Gastrocnemius medialis (tissue), 4 donors: ENCODE measurements around the gene TEAD2. TPM values are rescaled to one million over a fixed set of nuclear protein-coding genes. Genes with fewer than 3 reads are reported as not detected.

Source experiments
- ATAC-seq, 2 donors: fragments of 150-250 bp; one replicate each; pipeline ENCODE4 v1.9.1; 2016
- DNase-seq, 2 donors: peaks; one replicate each; pipeline ENCODE4 v3.0.0-alpha.2; 2019
- H3K27ac ChIP-seq, 4 donors: fragments of 200-600 bp; sonication (generic); 1 replicate in 1 of 4; 2 replicates in 3 of 4; pipeline ENCODE4 v1.5.1; 2016 to 2018; ENCODE audit warnings: mild to moderate bottlenecking in 2 of 4, moderate library complexity in 1 of 4
- H3K27me3 ChIP-seq, 3 donors: fragments of 200-600 bp; sonication (generic) in 2 of 3; 1 replicate in 1 of 3; 2 replicates in 2 of 3; pipeline versions ENCODE4 v1.5.1 to v1.6.0; 2016 to 2019; ENCODE audit warnings: mild to moderate bottlenecking in 1 of 3, moderate library complexity in 1 of 3
- H3K36me3 ChIP-seq, 2 donors: fragments of 200-600 bp; sonication (generic) in 1 of 2; one replicate each; pipeline ENCODE4 v1.5.1; 2017 to 2018
- H3K4me1 ChIP-seq, 2 donors: fragments of 200-600 bp; sonication (generic) in 1 of 2; one replicate each; pipeline ENCODE4 v1.5.1; 2016 to 2017; ENCODE audit warnings: mild to moderate bottlenecking in 2 of 2
- H3K4me3 ChIP-seq, 4 donors: fragments of 200-600 bp; sonication (generic) in 3 of 4; 1 replicate in 1 of 4; 2 replicates in 3 of 4; pipeline ENCODE4 v1.5.1; 2016 to 2019; ENCODE audit warnings: mild to moderate bottlenecking in 2 of 4
- H3K9me3 ChIP-seq, 3 donors: fragments of 200-600 bp; sonication (generic) in 2 of 3; 1 replicate in 1 of 3; 2 replicates in 2 of 3; pipeline ENCODE4 v1.5.1; 2016 to 2019
- CTCF ChIP-seq, 5 experiments: fragments of 450-650 bp in 3 of 5; fragments of 200-600 bp in 2 of 5; sonication (generic) in 2 of 5; IDR thresholded peaks in 4 of 5; conservative IDR thresholded peaks in 1 of 5; 1 replicate in 4 of 5; 2 replicates in 1 of 5; pipeline ENCODE4 v1.5.1; 2016 to 2019; ENCODE audit warnings: antibody characterized with exemption in 5 of 5, mild to moderate bottlenecking in 3 of 5, moderate library complexity in 3 of 5
- POLR2A ChIP-seq, 2 donors: fragments of 450-650 bp; IDR thresholded peaks; one replicate each; pipeline ENCODE4 v1.6.1; 2017; ENCODE audit warnings: antibody characterized with exemption in 2 of 2, mild to moderate bottlenecking in 2 of 2, moderate library complexity in 2 of 2
- in situ Hi-C, 4 donors: fragments of 200-750 bp; cut with MboI; loops; one replicate each; pipeline versions ENCODE4 v1.15.0 to v1.8.0; 2017; ENCODE audit warnings: low sequenced_read_pairs in 4 of 4
- intact Hi-C: fragments of 100-400 bp; cut with DNase I; formaldehyde crosslinking; loops from one replicate; pipeline ENCODE4 v1.15.1; 2023; ENCODE audit warnings: low total_unique reads
- total RNA-seq, 4 donors: library from RNA; depleted of rRNA; stranded (reverse); fragments of >200 nt; gene quantifications; one replicate each; pipeline versions ENCODE4 v1.1.0 to v1.2.3, GENCODE V29; 2016

Gene TEAD2
- total RNA-seq, 4 donors from 2014 or later: 6.1 to 12.6 (median 9.5) TPM

DNA sequence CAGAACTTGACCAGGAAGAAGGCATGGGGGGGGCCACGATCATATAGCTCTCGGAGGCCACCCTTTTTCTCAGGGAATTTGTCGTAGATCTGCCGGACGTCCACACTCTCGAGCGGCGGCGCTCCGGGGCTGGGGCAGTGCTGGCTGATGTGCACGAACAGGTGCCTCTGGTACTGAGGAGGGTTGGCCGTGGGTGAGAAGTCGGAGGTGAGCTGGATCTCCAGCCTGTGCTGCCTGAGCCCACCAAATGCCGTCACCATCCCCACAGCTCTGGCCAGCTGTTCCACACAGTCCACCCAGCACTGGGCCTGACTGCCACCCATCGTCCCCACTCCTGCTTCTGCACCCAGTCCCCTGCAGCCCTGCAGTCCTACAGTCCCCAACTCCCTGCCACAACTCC, 15.0 kb downstream of the TEAD2 start:
- Histone ChIP-seq H3K4me1 (no peaks in the 10 kb centered on the region), H3K36me3 (no peaks in the 10 kb centered on the region), H3K27ac (no peak overlapping the region), H3K4me3 (no peak overlapping the region), H3K9me3 (no peaks in the 10 kb centered on the region), H3K27me3 (no peaks in the 10 kb centered on the region)
- in situ Hi-C loops: no loop called here
- no peak for DNase-seq
- intact Hi-C loops: no loop called here
- no peak for ATAC-seq
- TF ChIP-seq CTCF (IDR thresholded peaks at IDR 0.05 in 4 of 5, conservative IDR thresholded peaks at IDR 0.05 in 1 of 5) (no peak), POLR2A (IDR thresholded peaks at IDR 0.05) (no peak)

DNA sequence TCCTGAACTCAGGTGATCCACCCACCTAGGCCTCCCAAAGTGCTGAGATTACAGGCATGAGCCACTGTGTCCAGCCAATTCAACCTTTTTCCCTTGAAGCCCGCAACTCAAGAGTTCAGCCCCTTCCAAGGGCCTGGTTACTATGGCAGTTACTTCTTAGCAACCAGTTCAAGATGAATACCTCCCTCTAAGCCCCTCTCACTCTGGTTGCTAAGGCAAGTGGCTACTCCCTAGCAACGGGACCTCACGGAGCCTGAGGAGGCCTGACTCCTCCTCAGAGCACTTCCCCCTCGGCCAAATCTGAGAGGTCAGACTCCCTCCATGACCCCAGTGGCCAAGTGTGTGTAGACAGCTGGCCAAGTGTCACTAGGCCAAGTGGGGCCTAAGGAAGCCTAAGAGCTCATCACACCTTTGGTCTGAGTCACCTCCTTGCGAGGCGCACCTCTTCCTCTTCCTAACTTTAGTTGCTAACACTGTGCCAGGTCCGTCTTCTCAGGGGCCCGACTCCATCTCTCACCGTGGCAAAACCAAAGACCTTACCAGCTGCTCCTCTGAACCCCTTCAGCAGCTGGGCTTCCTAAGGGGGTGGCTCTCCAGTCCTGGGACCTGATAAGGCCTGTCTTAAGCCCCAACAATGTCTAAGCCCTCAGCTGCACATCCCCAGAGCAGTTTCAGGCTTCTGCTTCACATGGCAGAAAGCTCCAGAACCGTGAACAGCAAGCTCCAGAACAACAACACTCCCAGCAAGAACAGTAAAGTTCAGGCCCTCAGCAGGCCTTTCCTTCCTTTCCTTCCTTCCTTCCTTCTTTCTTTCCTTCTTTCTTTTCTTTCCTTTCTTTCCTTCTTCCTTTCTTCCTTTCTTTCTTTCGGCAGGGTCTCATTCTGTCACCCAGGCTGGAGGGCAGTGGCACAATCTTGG, 17.5 kb downstream of the TEAD2 start:
- Histone ChIP-seq H3K4me1 (peaks cover 0 to 1% of the 10 kb centered on the region in 2 donors), H3K27ac (no peak overlapping the region), H3K9me3 (no peaks in the 10 kb centered on the region), H3K36me3 (no peaks in the 10 kb centered on the region), H3K4me3 (no peak overlapping the region), H3K27me3 (peaks cover 0 to 5% (median 5%) of the 10 kb centered on the region in 3 donors)
- no peak for ATAC-seq
- no peak for DNase-seq
- TF ChIP-seq POLR2A (IDR thresholded peaks at IDR 0.05) (no peak), CTCF (IDR thresholded peaks at IDR 0.05 in 4 of 5, conservative IDR thresholded peaks at IDR 0.05 in 1 of 5) (no peak)
- in situ Hi-C loops (no loop called here), intact Hi-C loops (no loop called here)

- Histone ChIP-seq H3K4me1 (peaks cover 0 to 13% of the 10 kb centered on the region in 2 donors), H3K36me3 (no peaks in the 10 kb centered on the region), H3K27me3 (peaks cover 0 to 18% (median 17%) of the 10 kb centered on the region in 3 donors), H3K4me3 (no peak overlapping the region), H3K27ac (no peak overlapping the region), H3K9me3 (no peaks in the 10 kb centered on the region)
- intact Hi-C loops (no loop called here), in situ Hi-C loops (no loop called here)
- TF ChIP-seq CTCF (IDR thresholded peaks at IDR 0.05 in 4 of 5, conservative IDR thresholded peaks at IDR 0.05 in 1 of 5) (no peak), POLR2A (IDR thresholded peaks at IDR 0.05) (no peak)
- no peak for ATAC-seq
- no peak for DNase-seq
These were observed 19.1 kb downstream of the TEAD2 start for GRCh38 chr19:49343123-49343522.

- Histone ChIP-seq H3K36me3 (no peaks in the 10 kb centered on the region), H3K4me3 (no peak overlapping the region), H3K4me1 (peaks cover 0 to 13% of the 10 kb centered on the region in 2 donors), H3K27ac (no peak overlapping the region), H3K9me3 (no peaks in the 10 kb centered on the region), H3K27me3 (peaks cover 0 to 21% (median 17%) of the 10 kb centered on the region in 3 donors)
- ATAC-seq: no peak
- intact Hi-C loops (no loop called here), in situ Hi-C loops (no loop called here)
- TF ChIP-seq POLR2A (IDR thresholded peaks at IDR 0.05) (no peak), CTCF (IDR thresholded peaks at IDR 0.05 in 4 of 5, conservative IDR thresholded peaks at IDR 0.05 in 1 of 5) (no peak)
- no peak for DNase-seq
These were observed 19.9 kb downstream of the TEAD2 start for GRCh38 chr19:49342291-49342721.
